GM18907 (cell line): ENCODE measurements around the gene GIT2.
"Not testable (repeated sequence)": the region's sequence is repeated elsewhere in the genome, so short reads cannot be mapped to it uniquely, and the experiment has no call there.

ENCODE experiments used
- ATAC-seq: cut with Tn5 transposase; IDR thresholded peaks from one replicate; pipeline ENCODE4 v1.9.1; 2021; ENCODE audit warnings: mild to moderate bottlenecking, moderate library complexity; ENCODE audit not compliant: unreplicated experiment

Gene GIT2

DNA sequence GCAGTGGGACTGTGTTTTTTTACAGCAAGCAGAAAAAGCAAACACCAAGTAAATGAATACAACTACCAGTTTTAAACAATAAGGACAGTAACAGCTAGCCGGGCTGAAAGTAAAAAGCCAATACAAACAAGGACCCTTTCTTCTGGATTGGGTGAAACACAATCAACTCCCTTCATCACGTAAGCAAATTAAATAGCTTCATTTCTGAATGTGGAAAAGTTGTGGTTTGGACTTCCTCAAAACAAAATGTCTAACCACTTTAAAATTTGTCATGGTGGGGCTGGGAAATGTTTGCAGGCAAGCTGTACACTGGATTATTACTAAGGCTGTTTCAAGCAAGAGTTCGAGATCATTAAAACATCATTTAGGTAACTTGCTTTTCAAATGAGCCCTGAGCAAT lies 48.6 kb downstream of the GIT2 start:
- ATAC-seq, result no peak

DNA sequence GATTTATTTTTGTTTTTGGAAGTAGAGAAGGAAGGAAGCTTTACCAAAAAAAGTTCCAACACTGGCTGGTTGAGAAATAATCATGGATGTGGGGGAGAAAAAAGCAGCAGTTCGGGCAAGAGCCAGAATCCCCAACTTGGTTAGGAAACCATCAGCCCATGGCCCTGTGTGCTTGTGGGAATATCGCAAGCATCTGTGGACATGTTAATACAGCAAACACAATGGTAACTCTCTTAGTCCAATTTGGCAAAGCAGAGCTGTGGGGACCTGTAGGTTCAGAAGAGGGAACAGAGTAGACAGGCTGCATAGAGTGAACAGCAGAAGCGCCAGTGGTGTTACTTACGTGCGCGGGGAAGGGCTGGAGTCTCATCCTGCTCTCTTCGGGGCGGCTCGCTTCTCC lies 49.3 kb downstream of the GIT2 start:
- no peak for ATAC-seq

GRCh38 chr12:109946505-109946904 lies 49.7 kb downstream of the GIT2 start:
- no peak for ATAC-seq

DNA sequence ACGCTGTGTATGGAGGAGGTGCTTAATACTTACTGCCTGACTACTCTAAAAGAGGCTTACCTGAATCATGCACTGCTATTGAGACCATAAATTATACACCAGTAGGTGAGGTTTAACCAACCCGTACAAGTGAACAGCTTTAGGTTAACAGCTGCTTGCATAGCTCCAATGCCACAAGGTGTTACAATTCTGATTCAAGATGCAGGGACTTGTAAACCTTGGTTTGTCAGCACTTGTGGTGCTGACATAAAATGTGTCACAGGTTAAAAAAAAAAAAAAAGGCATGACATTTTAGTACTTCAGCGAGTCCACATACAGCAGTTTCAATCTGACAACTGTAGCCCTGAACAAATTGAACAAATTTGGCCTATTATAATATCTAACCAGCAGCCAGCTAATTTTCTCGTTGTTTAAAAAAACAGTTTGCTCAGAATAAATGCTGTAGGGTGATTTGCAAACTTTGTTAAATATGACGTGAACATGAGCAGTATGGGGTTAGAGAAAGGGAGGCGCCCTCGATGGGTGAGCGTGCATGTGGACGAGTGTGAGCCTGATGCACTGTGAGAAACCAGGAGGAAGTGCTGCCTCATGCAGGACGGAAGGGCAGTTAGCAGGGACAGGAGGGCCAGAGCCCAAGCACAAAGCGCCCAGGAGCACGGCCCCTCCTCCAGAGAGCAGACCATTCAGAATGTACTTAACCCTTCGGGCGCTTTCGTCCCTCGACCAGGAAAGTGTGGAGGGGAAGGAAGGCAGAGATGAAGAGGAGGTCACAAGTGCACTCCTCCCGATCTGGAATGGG lies 51.4 kb downstream of the GIT2 start:
- no peak for ATAC-seq

DNA sequence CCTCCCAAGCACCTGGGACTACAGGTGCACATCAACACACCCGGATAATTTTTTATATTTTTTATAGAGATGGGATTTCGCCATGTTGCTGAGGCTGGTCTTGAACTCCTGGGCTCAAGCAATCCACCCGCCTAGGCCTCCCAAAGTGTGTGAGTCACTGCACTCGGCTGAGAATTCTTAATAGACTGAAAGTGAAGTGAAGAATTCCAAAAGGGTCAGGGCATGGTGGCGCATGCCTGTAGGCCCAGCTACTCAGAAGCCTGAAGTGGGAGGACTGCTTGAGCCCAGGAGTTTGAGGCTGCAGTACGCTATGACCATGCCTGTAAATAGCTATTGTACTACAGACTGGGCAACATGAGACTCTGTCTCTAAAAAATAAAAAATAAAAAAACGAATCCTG lies 52.4 kb downstream of the GIT2 start:
- ATAC-seq, result no peak

DNA sequence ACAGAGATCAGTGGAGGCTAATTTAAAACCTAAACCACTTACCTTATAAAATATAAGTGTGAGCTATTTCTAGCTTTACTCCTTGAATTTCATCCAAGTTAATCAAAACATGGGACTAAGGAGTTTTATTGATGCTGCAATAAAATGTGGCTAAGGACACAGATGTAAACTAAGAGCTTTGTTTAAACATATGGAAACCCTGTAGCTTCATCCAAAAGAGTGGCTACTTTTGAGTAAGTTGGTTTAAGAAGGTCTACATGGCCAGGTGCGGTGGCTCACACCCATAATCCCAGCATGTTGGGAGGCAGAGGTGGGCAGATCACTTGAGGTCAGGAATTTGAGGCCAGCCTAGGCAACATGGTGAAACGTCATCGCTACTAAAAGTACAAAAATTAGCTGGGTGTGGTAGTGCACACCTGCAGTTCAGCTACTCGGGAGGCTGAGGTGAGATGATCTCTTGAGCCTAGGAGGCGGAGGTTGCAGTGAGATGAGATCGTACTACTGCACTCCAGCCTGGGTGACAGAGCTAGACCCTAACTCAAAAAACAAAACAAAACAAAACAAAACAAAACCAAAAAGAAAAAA lies 55.7 kb downstream of the GIT2 start:
- no peak for ATAC-seq

GRCh38 chr12:109939504-109939903 lies 56.7 kb downstream of the GIT2 start:
- no peak for ATAC-seq

DNA sequence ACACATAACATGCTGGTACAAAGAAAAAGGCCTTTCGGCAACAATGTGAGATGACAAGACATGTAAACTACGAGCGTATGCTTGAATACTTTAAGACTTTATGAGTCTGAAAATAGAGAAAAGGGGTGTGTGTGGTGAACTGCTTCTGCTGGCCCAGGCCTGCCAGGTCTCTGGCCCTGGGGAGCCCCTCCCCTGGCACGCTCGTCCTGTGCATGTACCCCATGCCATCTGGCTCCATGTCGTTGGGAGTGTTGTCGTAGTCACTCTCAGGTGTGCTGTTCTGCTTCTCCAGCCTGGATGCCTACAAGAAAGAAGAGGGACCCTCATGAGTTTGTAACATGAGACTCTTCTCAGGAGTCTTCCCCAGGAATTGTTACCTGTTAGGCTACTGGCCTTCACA lies 57.2 kb downstream of the GIT2 start:
- ATAC-seq, result no peak

DNA sequence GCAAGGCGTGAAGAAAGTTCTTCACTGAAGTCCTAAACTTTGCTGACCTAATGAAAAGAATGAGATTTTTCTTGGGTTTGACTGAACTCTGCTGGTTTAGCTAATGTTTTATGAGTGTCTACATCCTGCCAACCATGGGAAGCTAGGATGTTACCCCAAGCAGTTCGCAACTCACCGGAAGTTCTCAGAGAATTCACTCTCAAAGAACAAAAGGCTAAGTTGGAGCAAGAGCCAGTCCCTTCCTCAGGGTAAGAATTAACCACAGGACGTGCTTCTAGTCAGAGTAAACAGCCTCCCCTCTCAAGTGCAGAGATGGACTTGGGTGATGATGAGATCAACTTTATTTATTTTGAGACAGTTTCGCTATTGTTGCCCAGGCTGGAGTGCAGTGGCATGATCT lies 58.8 kb downstream of the GIT2 start:
- no peak for ATAC-seq

DNA sequence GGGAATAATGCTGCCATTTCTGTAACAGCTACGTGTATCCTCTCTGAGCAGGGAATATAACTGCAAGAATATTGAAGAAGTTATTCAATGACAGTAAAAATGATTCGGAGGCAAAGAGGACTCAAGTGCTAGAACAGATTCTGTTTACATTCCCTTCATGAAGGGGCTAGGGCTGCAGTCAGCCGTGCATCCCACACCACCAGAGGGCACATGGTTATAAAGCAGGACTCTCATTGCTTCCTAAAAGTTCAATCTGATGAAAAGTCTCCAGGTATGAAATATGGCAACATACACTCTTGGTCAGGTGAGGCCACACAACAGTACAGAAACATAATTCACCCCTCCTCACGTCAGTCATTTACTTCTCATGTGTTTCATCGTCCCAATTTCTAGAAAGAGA lies 62.1 kb downstream of the GIT2 start:
- no peak for ATAC-seq

DNA sequence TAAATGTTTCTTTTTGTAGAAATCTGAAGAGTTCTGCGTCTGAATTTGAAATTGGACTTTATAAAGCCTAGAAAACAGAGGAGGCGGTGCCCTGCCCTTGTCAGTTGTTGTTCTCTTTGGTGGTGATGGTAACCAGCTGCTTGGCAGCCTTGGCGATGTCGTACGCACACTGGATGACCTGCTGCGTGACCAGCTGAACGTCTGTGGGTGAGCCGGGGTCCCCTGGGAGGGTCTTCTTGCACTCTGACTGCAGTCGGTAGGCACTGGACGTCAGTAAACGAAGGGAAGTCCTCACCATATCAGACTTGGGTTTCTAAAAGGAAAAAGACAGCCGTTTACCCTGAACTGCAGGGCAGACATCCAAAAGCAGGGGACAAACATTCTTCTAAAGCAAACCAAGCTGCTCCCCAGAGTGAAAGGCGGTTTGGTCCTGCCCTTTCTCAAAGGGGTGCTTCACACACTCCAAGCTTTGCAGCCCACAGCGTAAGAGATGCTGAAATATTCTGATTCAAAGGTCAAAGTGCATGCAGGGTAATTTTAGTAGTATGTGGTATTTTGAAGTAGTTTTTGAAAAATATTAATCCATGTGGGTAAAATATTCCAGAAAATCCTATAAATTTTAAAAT lies 63.2 kb downstream of the GIT2 start:
- no peak for ATAC-seq

DNA sequence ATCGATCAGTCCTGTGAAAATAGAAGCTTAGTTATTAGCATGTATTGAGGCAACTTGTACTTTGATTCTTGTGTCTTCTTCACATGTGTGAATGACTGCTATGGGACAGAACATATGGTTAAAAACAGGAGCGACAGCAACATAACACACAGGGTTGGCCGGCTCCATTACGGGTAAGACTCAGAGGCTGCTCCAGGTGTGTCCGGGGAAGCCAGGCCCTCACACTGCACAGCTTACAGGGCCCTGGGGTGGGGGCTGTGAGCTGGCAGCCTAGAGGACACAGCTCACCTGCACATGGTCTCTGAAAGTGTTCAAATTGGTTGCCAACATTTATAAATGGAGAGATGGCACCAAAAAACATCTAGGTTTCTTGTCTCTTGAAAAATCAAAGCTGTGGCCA lies 65.0 kb downstream of the GIT2 start:
- ATAC-seq, result no peak

DNA sequence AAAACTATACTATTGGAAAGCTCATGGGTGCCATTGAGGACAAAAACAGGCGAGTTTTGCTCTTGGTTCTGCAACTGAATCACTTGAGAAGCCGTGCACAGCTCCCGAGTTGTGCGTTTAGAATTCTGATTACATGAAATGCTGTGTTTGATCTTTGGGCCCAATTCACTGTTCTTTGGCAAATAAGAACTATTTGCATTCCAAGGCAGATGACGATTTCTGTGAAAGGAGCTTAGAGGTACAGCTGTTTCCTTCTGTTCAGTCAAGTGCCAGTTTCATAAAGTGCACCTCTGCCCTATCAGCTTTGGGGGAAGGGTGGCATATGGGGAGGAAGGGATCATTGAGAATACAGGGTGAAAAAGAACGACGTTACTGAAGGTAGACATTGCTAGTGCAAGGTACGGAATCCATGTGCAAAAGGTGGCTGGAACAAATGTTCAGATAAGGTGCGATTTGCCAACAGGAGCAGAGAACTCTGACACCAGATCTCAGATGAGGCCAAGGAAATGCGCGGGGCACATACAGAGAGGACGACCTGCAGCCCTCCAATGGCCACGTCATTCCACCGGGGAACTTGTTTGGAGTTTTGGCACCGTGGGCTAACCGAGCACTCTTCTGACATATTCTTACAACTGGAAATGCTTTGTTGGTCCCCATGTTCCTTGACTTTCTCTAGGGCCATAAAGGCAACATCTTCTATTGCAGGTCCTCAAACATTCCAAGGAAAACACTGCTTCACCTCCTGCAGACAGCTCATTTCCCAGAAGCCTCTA lies 66.0 kb downstream of the GIT2 start:
- no peak for ATAC-seq

DNA sequence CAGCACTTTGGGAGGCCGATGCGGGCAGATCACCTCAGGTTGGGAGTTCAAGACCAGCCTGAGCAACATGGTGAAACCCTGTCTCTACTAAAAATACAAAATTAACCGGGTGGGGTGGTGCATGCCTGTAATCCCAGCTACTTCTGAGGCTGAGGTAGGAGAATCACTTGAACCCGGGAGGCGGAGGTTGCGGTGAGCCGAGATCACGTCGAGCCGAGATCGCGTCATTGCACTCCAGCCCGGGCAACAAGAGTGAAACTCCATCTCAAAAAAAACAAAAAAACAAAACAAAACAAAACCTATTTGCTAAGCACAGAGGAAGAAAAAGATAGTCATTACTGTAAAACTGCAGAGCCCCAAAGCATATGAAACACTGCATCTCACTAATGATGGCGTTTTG lies 66.8 kb downstream of the GIT2 start:
- not testable (repeated sequence) for ATAC-seq

DNA sequence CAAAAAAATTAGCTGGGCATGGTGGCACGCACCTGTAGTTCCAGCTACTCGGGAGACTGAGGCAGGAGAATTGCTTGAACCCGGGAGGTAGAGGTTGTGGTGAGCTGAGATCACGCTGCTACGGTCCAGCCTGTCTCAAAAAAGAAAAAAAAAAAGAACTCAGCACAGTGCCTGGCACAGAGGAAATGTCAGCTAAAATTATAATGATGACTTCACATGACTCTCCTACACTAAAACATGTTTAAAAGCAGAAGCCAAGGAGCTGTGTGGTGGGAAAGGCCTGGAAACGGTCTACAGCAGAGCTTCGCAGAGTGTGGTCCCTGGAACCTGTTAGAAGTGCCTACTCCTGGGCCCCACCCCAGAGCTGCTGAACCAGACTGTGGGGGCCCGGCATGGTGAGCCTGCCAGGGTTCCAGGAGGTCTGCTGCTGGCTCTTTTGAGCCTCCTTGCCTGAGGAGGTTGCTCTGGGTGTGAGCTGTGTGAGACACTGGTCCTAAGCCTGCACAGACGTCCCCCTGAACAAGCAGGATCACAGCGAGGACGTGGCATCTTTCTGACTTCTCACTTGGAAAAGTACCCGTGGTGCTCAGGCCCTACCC lies 68.0 kb downstream of the GIT2 start:
- ATAC-seq, result no peak

DNA sequence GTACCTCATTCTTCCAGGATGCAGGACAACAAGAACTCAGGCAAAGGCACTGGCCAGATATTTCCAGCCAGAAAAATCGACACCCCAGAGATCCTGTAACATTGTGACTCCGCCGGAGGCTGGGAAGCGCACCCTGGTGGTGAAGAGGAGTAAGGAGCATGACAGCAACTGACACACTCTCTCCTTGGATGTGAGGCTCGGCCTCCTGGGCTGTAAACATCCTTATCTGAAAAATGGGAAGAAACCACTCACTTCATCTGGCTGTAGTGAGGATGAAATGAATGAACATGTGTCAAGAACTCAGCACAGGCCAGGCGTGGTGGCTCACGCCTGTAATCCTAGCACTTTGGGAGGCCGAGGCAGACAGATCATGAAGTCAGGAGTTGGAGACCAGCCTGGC lies 68.5 kb downstream of the GIT2 start:
- no peak for ATAC-seq

DNA sequence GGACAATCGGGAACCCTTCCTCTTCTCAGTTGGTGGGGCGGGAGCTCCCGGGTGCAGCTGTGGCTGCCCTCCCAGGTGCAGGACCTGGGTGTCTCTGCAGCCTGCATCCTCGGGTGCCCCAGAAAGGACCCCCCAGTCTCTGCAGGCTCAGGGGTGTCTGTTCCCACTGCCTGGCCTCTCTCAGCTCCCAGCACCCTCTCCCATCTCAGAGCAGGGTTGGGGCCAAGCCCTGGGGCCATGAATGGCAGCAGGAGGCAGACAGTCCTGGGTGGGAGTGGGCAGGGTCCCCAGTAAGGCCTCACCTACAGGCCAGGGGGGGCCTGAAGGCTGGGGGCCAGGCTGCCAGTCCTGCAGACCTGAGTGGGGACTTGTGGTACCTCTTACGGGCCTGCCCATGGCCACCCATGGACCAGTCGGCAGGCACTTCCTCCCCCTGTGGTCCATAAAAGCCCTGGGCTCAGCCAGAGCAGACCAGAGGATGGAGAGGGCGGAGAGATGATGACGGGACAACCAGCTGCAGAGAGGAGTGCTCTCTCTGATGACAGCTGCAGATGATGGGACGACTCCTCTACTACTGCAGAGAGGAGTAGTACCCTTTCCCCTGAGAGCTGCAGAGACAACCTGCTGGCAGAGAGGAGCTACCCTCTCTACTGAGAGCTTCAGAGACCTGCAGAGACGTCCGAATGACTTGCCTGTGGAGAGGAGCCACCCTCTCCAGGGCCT lies 69.5 kb downstream of the GIT2 start:
- ATAC-seq, result no peak

DNA sequence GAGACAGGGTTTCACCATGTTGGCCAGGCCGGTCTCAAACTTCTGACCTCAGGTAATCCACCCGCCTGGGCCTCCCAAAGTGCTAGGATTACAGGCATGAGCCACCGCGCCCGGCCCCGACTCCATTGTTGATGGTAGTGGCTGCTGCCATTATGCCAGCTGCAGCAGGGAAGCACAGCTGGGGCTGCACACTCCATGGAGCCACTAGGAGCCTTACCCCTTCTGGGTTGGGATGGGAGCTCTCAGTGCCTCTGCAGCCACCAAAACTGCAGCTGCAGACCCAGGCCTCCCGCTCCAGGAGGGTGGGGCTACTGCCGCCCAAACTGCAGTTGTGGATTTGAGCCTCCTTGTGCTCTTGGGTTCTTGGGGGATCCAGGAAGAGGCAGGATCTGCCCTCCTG lies 70.2 kb downstream of the GIT2 start:
- no peak for ATAC-seq

- ATAC-seq, result no peak
Measured at GRCh38 chr12:109925185-109925840, 70.9 kb downstream of the GIT2 start.
